Upper lobe of right lung (tissue), 1 donor: ENCODE measurements around the gene RPRD1B. TPM values are rescaled to one million over a fixed set of nuclear protein-coding genes. Genes with fewer than 3 reads are reported as not detected.

Experiments used
- ATAC-seq: fragments of 200-7000 bp; cut with Tn5 transposase; one replicate; pipeline ENCODE4 v1.9.1; 2020; ENCODE audit warnings: mild to moderate bottlenecking, moderate library complexity
- DNase-seq: peaks from one replicate; pipeline ENCODE4 v3.0.0-alpha.2; 2020
- H3K27ac ChIP-seq: fragments of 200-600 bp; one replicate; pipeline ENCODE4 v1.8.0; 2022
- H3K27me3 ChIP-seq: fragments of 200-600 bp; one replicate; pipeline ENCODE4 v1.8.0; 2022; ENCODE audit warnings: mild to moderate bottlenecking
- H3K36me3 ChIP-seq: fragments of 200-600 bp; one replicate; pipeline ENCODE4 v1.8.0; 2022
- H3K4me1 ChIP-seq: fragments of 200-600 bp; one replicate; pipeline ENCODE4 v1.8.0; 2022
- H3K4me3 ChIP-seq: fragments of 200-600 bp; one replicate; pipeline ENCODE4 v1.8.0; 2022; ENCODE audit warnings: mild to moderate bottlenecking
- H3K9me3 ChIP-seq: fragments of 200-600 bp; one replicate; pipeline ENCODE4 v1.8.0; 2022
- intact Hi-C: fragments of 100-400 bp; cut with DNase I; formaldehyde crosslinking; loops from one replicate; pipeline ENCODE4 v1.11.0; 2022
- total RNA-seq: library from RNA; stranded (reverse); fragmentation: NEBNext Ultra II Directional; extraction: Animal tissue kit (Norgen Biotek cat#: 25700); gene quantifications from one replicate; pipeline ENCODE4 v1.2.1, GENCODE V29; 2021
- TF ChIP-seq, protein P1 (sequence below): fragments of 200-600 bp; IDR thresholded peaks from one replicate; pipeline ENCODE4 v1.8.0; 2022; ENCODE audit warnings: antibody characterized with exemption
- donor health status: DM: no; HTN: yes; CAD: no; lungs with severe emphysema.

Gene RPRD1B
- total RNA-seq, 1 donor from 2014 or later: 33.1 TPM

DNA sequence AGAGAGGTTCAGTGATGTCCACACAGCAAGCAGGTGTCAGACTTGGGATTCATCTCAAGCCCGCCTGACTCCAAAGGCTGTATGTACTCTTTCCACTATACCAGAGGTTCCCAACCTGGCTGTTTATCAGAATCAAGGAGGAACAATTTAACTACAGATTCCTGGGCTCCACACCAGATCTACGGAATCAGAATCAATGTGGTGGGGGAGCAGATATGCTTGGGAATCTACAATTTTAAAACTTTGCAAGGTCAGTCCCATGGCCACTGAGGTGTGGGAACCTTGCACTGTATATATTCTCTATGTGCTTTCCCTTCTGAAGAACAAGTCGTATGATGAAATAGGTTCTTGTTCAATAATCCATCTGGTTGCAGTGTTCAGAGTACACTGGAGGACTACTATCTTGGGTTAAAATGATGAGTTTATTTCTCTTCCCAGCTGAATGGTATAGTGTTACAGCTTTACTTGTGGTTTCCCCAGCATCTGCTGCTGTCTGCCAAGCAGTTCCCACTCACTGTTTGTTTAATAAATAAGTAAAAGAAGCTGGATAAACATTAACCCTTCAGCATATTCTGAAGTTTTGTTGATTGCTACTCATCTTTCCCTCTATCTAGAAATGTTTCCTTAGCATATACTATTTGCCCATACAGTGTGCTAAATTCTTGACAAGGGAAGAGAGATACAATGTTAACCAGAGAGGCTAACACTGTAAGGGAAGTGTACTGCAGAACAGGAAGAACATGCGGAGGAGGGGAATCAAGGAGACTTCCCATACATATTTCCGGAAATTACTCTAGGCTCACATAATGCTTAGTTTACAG, 10.2 kb upstream of the RPRD1B start:
- ATAC-seq (peak; percentile 77), DNase-seq (no peak)
- Histone ChIP-seq H3K4me3 (no peak overlapping the region), H3K27ac (peak overlapping the region; percentile 4), H3K9me3 (no peaks in the 10 kb centered on the region), H3K36me3 (peaks cover 5% of the 10 kb centered on the region), H3K27me3 (no peaks in the 10 kb centered on the region), H3K4me1 (peaks cover 16% of the 10 kb centered on the region)
- intact Hi-C loops: no loop called here
- TF ChIP-seq, protein P1, sequence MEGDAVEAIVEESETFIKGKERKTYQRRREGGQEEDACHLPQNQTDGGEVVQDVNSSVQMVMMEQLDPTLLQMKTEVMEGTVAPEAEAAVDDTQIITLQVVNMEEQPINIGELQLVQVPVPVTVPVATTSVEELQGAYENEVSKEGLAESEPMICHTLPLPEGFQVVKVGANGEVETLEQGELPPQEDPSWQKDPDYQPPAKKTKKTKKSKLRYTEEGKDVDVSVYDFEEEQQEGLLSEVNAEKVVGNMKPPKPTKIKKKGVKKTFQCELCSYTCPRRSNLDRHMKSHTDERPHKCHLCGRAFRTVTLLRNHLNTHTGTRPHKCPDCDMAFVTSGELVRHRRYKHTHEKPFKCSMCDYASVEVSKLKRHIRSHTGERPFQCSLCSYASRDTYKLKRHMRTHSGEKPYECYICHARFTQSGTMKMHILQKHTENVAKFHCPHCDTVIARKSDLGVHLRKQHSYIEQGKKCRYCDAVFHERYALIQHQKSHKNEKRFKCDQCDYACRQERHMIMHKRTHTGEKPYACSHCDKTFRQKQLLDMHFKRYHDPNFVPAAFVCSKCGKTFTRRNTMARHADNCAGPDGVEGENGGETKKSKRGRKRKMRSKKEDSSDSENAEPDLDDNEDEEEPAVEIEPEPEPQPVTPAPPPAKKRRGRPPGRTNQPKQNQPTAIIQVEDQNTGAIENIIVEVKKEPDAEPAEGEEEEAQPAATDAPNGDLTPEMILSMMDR: no peak

DNA sequence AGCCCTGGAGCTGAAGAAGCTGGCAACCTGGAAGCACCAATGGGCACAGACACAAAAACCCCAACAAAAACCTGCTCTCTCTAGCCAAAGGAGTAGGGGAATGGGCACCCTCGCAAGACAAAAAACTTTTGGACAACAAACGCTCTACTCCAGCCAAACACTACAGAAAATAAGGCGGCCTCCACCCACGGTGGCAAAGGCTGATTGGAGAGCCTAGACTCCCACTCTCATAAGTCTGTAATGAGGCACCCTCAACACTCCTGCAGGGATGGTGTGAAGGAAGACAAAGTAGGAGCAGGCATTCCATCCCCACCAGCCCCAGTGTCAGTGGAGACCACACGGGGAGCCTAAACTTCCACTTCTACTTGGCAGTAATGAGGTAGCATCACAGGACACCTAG, 9.1 kb upstream of the RPRD1B start:
- intact Hi-C loops: no loop called here
- no peak for DNase-seq
- Histone ChIP-seq H3K4me1 (peaks cover 16% of the 10 kb centered on the region), H3K9me3 (no peaks in the 10 kb centered on the region), H3K27me3 (no peaks in the 10 kb centered on the region), H3K36me3 (no peaks in the 10 kb centered on the region), H3K27ac (no peak overlapping the region), H3K4me3 (no peak overlapping the region)
- ATAC-seq: no peak
- TF ChIP-seq, protein P1: no peak

DNA sequence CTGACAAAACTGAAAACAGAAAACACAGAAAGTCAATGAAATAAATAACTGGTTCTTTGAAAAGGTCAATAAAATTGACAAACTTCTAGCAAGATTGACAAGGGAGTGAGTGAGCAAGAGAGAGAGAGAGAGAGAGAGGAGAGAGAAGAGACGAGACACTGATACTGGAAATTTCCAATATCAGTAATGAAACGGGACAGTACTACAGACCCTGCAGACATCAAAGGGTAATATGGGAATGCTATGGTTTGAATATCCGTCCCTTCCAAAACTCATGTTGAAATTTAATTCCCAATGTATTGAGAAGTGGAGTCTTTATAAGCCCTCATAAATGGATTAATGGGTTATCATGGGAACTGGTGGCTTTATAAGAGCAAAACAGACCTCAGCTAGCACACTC, 4.1 kb upstream of the RPRD1B start:
- no peaks in the 10 kb centered on the region for H3K9me3 ChIP-seq
- ATAC-seq (no peak), DNase-seq (no peak)
- TF ChIP-seq, protein P1: no peak
- no peaks in the 10 kb centered on the region for H3K27me3 ChIP-seq
- H3K27ac ChIP-seq: no peak overlapping the region
- H3K4me1 ChIP-seq: peaks cover 12% of the 10 kb centered on the region
- intact Hi-C loops: no loop called here
- H3K36me3 ChIP-seq: no peaks in the 10 kb centered on the region
- no peak overlapping the region for H3K4me3 ChIP-seq

DNA sequence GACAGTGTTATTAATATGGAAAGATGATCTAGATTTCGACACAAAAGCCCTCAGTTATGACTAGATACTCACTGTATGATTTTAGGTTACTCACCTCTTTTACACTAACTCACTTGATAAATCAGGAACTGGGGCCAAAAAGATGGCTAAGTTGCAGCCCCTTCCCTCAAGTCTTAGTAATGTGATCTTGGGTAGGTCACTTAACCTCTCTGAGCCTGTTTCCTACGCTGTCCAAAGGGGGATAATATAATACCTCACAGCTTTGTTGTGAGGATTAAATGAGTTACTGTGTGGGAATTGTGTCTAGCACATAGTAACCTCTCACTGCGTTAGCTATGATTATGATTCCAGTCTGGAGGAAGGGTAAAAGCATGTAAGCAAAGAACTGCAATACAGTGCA, 1.6 kb upstream of the RPRD1B start:
- no peaks in the 10 kb centered on the region for H3K27me3 ChIP-seq
- intact Hi-C loops: no loop called here
- peaks cover 18% of the 10 kb centered on the region for H3K36me3 ChIP-seq
- peaks cover 37% of the 10 kb centered on the region for H3K4me1 ChIP-seq
- no peak for DNase-seq
- TF ChIP-seq, protein P1: no peak
- no peak for ATAC-seq
- no peak overlapping the region for H3K27ac ChIP-seq
- no peaks in the 10 kb centered on the region for H3K9me3 ChIP-seq
- no peak overlapping the region for H3K4me3 ChIP-seq

DNA sequence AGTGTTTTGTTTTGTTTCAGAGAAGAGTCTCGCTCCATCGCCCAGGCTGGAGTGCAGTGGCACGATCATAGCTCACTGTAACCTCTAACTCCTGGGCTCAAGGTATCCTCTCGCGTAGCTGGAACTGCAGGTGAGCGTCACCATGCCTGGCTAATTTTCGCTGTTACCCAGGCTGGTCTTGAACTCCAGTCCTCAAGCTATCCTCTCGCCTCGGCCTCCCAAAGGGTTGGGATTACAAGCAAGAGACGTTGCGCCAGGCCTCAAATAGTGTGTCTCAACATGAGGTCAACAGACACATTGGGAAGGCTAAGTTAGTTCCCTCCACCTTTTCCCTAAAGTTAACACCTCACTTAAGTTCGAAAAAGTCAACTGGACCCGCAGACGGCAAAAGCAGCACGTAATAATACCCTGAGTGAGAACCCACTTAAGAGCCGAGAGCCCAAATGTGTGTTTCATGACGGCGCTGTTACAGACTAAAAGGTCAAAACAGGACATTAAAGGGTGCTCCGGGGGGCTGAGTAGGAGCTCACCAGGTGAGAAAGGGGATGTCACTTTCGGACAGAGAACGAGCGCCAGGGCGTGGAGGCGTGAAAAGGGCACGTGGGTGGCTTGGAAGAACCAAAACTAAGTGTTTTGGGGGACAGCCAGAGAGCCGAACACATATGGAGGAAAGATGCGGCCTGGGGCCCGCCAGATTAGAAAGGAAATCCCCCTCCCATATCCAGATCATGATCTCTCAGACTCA, 789 bp upstream of the RPRD1B start:
- H3K36me3 ChIP-seq: peaks cover 23% of the 10 kb centered on the region
- peaks cover 45% of the 10 kb centered on the region for H3K4me1 ChIP-seq
- peak overlapping the region; percentile 97 for H3K27ac ChIP-seq
- H3K9me3 ChIP-seq: no peaks in the 10 kb centered on the region
- ATAC-seq (peak; percentile 71), DNase-seq (no peak)
- H3K27me3 ChIP-seq: no peaks in the 10 kb centered on the region
- peak overlapping the region; percentile 83 for H3K4me3 ChIP-seq
- intact Hi-C loops: no loop called here
- TF ChIP-seq, protein P1: no peak
